GM19240 (cell line): ENCODE data around the gene DNAH17.
"Not testable (repeated sequence)": the region's sequence is repeated elsewhere in the genome, so short reads cannot be mapped to it uniquely, and the experiment has no call there.

Source experiments
- DNase-seq: peaks from one replicate; pipeline ENCODE4 v3.0.0; 2011; ENCODE audit warnings: low spot score; ENCODE audit not compliant: insufficient read length

DNAH17 gene

DNA sequence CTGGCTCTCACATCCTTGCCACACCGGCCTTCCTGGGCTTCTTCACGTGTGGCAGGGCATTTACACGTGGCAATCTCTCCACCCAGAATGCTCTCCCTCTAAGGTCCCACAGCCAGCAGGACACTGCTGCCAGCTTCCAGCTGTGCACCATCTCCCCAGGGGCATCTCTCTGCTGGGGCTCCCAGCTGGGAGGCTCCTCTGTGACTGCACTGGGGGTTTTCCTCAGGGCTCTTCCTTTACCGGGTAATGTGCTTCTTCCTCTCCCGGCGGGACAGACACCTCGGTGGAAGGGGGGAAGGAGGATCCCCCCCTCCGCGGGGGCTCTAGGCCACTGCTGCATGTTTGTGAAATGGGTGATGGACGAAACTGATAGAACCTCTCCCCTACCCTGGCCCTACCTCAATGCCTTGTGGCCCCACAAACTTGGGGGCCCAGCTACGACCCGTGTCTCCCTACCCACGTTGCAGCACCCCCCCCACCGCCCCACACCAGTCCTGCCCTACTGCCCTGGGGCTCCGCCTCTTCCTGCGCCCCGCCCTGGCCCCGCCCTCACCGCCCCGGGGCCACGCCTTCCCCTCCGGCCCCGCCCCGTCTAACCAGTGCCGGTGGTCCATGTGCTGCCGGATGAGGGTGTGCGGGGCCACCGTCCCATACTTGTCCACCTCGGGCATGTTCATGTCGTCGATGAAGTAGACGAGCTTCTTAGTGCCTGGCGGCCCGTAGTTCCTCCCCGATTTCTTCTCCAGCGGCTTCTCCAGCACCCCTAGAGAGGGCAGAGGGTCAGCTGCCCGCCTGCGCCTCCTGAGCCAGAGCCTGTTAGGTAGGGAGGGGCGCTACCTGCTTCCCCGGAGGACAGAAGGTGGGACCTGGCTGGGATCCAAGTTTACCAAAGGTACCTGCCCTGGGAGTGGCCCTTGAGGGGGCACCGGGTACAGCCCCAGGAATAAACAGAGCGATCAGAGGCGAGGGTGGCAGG, 92.6 kb downstream of the DNAH17 start:
- peak; percentile 46 for DNase-seq

DNA sequence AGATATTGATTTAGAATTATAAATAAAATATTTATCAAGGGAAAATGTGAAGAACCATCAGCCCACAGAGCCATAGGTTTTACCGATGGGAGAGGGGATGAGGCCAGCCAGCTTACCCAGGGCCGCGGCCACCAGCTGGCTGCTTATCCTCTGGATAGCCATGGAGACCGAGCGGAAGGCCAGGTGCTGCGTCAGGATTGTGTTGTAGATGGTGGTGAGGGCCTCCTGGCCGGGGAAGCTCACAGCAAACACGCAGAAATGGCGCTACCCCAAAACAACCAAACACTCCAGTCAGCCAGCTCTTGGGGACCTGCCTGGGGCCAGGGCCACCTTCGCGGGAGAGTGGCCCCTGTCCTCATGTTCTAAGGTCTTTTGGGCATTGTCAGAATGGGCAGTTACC, 97.8 kb downstream of the DNAH17 start:
- no peak for DNase-seq

DNA sequence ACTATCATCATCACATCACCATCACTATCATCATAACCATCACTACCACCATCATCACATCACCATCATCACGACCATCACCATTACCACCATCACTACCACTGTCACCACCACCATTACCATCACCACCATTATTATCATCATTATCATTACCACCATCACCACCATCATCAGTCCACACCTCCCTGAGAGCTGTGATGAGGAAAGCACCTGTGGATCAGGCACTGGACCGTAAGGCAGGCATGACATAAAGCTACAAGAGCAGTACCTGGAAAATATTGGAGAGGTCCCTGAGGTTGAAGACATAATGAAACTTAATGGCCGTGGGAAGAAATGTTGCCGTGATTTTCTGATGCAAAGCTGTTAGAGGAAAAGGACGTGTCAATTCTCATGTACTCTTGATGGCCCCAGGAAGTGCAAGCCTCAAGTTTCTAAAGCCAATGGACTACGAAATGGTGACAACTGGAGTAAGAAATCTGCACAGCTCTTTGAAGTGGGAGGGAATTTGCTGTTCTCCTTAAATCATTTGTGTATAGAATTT, 98.4 kb downstream of the DNAH17 start:
- DNase-seq = no peak

DNA sequence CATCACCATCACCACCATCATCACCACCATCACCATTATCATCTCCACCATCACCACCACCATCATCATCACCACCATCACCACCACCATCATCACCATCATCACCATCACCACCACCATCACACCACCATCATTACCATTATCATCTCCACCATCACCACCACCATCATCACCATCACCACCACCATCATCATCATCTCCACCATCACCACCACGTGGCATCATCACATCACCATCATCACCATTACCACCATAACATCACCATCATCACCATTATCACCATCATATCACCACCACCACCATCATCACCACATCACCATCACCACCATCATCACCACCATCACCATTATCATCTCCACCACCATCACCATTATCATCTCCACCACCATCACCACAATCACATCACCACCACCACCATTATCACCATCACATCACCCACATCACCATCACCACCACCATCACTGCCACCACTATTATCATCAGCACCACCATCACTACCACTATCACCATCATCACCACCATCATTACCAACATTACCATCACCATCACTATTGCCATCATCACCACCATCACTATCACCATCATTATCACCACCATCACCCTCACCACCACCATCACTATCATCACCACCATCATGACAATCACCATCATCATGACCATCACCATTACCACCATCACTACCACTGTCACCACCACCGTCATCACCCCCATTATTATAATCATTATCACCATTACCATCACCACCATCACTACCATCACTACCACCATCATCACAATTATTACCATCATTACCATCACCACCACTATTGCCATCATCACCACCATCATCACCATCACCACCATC, 99.1 kb downstream of the DNAH17 start:
- DNase-seq = no peak

DNA sequence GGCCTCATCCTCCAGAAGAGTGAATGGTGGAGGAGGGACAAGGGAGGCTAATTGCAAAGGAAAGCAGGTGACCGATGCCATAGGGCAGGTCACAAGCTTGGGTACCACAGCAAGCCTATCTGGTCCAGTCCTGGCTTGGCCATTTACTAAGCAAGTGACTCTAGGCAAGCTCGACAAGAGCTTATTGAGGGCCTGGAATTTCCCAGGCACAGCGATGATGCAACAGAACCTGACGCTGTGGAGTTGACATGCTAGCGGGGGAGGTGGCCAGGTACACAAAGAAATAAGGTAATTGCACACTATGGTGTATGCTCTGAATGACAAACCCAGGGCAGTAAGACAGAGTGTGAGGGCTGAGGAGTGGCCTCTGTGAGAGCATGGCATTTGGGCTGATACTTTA, 100.2 kb downstream of the DNAH17 start:
- DNase-seq = no peak

DNA sequence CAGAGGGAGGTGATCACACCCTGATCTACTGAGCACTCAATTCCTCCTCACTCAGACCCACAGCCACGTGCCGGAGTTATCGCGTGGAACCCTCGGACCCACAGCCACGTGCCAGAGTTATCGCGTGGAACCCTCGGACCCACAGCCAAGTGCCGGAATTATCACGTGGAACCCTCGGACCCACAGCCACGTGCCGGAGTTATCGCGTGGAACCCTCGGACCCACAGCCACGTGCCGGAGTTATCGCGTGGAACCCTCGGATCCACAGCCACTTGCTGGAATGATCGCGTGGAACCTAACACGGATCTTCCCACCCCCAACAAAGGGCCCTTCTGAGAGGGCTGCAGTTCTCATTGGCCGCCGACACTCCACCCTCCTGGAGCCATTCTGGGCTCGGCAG, 101.0 kb downstream of the DNAH17 start:
- no peak for DNase-seq

DNA sequence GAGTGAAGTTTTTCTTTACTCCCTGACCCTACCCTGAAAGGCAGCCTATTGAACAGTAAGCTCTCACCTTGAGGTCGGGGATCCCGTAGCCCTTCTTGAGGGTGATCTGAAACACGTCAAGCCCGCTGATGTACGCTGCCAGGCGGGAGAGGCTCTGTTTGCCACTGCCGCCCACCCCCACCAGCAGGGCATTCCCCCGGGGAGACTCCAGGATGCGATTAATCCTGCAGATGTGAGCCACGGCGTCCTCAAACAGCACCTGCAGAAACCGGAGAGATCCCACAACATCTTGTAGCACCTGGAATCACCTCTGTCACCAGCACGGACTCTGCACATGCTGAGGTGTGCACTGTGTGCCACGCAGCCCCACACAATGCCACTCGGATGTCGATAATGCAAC, 102.0 kb downstream of the DNAH17 start:
- DNase-seq = no peak

DNA sequence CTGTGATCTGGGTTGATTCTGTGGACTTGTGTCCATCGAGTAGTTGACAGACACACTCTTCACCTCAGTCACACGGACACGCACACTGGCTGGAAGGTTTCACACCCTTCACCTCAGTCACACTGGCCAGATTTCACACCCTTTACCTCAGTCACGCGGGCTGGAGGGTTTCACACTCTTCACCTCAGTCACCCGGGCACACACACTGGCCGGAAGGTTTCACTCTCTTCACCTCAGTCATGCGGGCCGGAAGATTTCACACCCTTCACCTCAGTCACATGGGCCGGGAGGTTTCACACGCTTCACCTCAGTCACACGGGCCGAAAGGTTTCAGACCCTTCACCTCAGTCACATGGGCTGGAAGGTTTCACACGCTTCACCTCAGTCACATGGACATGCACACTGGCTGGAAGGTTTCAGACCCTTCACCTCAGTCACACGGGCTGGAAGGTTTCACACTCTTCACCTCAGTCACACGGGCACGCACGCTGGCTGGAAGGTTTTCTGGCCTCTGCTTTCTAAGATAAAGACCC, 102.5 kb downstream of the DNAH17 start:
- peak; percentile 57 for DNase-seq

DNA sequence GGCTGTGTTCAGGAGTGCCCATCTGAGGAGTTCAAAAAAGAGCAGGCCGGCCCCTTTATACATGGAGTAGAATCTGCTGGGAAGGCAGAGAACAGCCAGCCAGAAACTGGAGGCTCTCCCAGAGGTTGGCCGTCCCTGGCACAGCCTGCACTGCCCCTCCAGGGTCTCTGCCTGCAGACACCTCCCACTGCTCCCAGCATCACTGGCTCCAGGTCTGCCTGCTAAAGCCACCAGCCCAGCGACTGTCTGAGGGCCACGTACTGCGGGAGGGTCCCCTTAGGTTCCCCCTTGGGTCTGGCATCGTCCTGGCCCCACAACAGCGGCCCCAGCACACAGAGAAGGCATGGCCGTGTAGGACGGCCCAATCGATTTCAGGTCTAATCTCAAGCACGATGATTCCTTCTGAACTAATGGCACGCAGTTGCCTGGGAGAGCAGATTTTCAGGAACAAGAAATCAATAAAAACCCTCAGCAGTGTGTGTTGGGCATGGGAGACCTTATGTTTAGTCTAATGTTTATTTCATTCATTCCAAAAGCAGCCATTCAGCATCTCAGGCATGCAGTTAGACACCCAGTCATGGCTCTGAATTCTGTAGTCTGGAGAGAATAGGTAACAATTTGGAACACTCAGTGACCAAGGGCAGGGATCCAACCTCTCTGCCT, 103.1 kb downstream of the DNAH17 start:
- DNase-seq = no peak

DNA sequence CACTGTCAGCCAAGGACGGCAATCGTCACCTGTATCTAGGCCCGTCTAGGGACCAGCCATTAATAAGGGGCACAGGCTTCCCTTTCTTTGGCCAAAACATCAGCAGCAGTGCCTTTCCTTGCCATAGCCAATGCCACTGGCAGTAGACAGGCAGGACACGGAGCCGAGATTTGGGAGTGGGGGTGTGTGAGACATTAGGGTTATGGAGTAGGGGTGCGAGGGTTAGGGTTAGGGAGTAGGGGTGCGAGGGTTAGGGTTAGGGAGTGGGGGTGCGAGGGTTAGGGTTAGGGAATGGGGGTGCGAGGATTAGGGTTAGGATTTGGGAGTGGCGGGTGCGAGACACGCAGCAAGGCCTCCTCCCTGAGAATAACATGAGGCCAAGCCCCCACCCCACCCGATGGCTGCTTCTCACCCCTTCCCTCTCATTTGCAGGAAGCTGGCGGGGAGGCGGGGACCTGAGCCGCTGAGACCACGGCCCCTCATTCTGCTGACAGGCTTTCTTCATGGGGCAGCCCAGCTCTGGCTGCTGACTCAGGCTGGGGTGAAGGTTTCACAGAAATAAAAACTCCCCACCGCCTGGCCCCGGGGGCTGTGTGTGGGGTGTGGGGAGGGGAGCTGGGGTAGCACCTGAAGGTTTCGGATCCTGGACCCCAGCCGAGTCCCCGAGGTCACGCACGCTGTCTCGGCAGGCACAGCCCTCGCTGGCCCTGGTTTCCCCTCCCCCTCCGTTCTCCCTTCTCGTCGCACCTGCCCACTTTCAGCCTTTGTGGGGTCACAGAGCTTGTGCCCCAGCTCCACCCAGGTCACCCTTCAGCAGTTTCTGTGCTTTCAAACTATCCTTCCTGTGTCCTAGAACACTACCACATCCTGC, 104.9 kb downstream of the DNAH17 start:
- no peak for DNase-seq

DNA sequence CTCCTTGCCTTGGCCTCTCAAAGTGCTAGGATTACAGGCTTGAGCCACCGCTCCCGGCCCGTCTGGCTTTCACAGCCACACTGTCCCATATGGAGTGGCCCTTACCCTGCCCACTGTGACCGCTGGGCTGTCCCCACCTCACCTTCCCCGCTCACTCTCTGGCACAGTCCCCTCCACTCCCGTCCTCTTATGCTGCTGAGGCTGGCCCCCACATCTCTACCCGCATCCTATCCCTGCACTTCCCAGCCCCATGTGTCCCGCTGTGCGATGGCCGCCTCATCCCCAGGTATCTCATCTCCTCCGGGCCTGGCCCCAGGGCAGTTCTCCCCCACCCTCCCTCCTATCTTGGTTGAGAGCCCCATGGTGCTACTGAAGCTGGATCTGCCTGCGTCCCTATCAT, 105.6 kb downstream of the DNAH17 start:
- no peak for DNase-seq

DNA sequence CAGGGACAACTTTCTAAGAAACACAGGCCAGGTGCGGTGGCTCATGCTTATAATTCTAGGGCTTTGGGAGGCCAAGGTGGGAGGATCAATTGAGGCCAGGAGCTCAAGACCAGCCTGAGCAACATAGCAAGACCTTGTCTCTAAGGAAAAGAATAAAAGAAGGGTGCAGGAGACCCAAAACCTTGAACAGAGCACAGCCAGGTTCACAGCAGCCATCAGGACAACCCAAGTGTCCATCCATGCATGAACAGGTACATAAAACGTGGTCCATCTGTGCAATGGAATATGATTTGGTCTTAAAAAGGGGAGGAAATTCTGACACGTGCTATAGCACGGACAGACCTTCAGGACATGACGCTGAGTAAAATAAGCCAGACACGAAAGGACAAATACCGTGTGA, 107.8 kb downstream of the DNAH17 start:
- no peak for DNase-seq

DNA sequence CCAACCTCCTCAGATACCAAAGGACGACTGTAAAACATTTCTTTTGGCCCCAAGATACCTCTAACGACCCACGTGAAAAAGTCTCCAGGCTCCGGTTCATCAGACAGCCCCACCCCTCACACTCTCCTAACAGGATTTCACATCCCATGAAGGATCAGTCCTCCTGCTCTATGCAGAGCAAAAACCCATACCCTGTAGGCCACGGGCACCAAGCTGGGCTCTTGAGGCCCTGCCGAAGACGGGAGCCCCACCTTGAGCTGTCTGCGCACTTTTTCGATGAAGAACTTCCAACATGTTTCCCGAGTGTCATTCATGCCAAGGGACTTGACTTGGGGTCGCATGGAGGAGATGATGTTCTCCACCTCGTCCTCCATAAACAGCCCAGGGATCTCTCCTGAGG, 108.8 kb downstream of the DNAH17 start:
- no peak for DNase-seq

DNA sequence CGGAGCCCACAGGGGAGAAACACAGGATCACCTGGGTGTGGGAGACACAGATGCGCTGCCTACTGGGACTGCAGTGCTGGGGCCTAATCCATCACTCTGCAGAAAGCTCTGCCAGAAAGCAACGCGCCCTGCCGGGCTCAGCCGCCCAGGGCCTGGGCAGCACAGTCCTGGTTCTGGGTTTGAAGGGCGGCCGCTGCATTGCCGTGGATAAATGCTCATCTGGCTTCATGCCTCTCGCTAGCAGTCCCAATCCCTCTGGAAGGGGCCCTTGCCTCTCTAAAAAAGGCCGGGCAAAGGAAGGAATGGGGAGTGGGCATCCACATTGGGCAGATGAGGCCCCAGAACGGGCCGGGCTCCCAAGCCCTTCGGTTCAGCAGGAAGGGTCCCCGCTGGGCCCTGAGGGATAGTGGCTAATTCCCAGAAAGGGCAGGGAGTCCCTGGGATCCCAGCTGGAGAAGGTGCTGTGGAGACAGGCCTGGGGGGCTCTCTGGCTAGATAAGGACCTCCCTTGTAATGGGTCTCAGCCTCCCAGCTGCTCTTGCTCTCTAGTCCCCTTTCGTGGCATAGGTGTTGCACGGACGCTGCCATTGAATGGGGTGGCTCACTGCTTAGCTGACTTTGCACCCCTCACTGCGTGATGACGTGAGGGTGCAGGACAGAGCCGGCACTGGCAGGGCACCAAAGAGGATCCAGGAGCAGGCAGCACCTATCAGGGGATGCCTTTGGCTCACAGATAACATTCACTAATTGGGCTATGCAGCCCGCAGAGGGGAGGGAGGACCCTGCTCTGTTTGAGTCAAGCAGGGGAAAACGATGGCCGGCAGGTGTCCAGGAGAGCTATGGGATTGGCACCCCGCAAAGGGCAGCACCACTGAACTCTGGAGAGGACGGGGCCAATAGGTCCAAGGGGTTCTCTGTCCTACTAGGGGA, 110.1 kb downstream of the DNAH17 start:
- no peak for DNase-seq

DNA sequence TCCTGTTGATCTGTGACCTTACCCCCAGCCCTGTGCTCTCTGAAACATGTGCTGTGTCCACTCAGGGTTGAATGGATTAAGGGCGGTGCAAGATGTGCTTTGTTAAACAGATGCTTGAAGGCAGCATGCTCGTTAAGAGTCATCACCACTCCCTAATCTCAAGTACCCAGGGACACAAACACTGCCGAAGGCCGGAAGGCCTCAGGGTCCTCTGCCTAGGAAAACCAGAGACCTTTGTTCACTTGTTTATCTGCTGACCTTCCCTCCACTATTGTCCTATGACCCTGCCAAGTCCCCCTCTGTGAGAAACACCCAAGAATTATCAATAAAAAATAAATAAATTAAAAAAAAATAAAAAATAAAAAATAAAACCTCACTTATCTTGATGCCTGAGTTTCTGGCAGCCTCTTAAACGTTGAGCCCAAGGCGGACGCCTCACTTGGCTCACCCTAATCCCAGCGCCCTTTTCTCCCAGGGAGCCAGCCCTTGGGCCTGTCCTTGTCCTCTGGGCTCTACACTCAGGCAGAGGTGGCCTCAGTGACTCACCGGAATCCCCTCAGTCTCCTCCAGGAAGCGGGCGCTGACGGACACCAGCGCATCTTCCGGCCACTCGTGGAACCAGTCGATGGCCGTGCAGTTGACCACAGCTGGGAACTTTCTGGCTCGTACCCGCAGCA, 110.9 kb downstream of the DNAH17 start:
- DNase-seq = not testable (repeated sequence)

DNA sequence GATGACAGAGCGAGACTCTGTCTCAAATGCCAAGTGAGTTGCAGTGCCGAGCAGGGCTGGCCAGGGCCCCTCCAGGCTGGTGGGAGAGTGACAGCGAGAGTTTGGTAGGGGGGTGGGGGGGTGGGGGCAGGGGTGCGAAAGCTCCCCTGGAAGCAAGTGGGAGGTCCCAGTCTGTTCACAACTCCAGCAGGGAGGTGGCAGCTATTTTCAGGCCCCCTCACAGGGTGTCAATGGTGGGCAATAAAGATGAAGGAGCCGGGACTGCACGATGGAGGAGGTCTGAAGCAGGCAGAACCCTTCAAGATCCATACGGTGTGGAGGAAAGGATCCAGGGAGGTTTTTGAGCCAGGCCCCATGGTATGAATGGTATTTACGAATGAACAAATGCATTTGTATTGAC, 115.0 kb downstream of the DNAH17 start:
- DNase-seq = no peak

DNA sequence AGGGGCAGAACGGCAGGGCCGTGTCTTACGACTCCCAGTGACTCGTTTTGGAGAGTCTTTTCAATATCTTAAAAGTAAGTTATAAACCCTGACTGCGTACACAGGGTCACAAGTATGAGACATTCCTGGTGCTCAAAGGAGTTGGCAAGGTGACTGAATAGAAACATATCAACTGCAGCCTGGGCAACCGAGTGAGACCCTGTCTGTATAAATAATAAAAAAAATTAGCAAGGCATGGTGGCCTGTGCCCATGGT, 115.5 kb downstream of the DNAH17 start:
- DNase-seq = no peak

DNA sequence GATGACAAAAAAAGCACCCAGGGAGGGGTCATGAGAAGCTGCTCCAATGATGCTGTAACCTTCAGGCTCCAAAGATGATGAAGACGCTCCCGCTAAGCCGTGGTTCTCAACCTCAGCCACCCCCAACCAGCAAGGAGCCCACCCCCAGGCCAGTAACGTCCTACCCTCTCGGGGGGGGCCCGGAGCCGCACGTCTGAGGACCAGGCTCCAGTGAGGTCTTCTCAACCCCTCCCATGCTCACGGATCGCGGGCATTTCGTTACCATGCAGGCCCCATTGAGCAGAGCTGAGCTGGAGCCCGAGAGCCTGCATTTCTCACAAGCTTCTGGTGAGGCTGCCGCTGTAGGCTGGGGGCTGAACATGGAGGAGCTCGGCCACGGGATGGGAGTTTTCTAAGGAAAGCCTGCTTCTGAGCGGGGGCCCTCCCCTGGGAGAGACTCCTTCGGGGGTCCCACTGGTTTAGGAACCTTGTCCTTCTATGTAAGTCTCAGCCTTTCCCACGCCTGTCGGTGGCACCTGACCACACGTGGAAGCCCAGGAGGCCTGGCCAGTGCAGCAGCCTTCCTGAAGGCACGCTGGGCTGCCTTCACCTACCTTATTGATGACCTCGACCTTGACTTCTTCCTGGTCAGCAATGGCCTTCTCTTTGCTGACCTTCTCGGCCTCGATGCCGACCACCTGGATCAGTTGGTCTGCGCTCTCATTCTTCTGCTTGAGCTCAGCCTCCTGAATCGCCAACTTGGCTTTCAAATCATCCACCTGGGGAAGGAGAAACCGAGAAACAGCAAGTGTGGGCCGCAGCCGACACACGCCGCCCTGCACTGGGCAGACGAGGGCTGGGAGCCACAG, 116.0 kb downstream of the DNAH17 start:
- no peak for DNase-seq
